Activated T-cell treated with anti-CD3 and anti-CD28 coated beads for 4 hours (primary cell): ENCODE results near the gene SRGAP2B.
"Not testable (repeated sequence)": the region's sequence is repeated elsewhere in the genome, so short reads cannot be mapped to it uniquely, and the experiment has no call there.

Experiments used
- DNase-seq: peaks from one replicate; pipeline ENCODE4 v3.0.0-alpha.2; 2020

The SRGAP2B gene

DNA sequence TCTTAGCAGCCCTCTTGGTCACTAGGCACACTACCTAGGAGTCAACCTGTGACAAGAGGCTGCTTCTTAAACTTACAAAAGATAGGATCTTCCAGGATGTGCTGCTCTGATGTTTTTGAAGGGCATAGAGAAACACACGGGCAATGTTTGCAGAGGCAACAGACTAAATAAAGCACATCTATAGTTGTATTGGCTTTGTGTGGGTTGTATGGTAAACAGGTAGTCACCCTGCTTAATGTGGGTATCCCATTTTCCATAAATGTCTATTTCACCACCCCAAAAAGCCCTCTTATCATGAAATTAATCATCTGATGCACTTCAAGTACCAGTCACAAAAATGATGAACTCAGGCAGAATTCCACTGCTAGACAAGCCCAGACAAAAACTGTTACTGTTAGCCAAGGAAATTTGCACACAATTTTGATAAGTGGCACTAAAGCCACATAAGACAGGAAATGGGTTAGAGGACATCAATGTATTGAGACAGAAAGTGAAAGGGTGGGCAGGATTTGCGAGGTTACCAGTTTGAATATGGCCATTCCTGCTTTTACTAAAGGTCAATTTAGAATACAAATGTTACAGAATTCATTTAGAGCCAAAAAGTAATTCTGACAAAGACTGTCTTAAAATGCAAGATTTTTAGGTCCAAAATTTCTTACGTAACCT lies 205.5 kb downstream of the SRGAP2B start:
- DNase-seq = not testable (repeated sequence)

DNA sequence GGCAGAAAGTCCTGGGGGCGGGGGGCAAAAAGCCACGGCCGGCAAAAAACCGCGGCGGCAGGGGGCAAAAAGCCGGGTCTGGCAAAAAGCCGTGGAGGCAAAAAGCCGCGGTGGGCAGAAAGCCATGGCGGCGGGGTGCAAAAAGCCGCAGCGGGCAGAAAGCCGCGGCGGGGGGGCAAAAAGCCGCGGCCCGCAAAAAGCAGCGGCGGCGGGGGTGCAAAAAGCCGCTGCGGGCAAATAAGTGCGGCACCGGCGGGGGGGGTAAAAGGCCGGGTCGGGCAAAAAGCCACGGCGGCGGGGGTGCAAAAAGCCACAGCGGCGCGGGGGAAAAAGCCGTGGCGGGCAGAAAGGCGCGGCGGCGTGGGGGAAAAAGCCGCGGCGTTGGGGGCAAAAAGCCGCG lies 212.1 kb downstream of the SRGAP2B start:
- DNase-seq = peak; percentile 15

DNA sequence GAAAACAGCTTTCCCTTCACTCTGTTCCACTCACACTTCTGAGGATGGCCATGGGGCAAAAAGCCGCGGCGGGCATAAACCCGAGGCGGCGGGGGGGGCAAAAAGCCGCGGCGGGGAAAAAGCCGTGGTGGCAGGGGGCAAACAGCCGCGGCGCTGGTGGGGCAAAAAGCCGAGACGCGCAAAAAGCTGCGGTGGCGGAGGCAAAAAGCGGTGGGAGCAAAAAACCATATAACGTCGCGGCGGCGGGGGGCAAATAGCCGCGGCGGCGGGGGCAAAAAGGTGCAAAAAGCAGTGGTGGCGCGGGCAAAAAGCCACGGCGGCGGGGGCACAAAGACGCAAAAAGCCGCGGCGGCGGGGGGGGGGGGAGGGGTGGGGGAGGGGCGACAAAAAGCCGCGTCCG lies 212.8 kb downstream of the SRGAP2B start:
- DNase-seq = not testable (repeated sequence)

DNA sequence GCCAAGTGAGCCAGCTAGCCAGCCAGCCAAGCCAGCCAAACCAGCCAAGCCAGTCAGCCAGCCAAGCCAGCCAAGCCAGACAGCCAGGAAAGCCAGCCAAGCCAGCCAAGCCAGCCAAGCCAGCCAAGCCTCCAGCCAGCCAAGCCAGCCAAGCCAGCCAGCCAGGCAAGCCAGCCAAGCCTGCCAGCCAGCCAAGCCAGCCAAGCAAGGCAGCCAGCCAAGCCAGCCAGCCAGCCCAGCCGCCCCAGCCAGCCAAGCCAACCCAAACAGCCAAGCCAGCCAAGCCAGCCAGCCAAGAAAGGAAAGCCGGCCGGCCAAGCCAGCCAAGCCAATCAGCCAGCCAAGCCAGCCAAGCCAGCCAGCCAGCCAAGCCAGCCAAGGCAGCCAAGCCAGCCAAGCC lies 236.5 kb downstream of the SRGAP2B start:
- DNase-seq = not testable (repeated sequence)
